Measurements from ENCODE around the gene PTCRA.
"Not testable (repeated sequence)": the region's sequence is repeated elsewhere in the genome, so short reads cannot be mapped to it uniquely, and the experiment has no call there.

The PTCRA gene

GRCh38 chr6:42938428-42938796, 22.6 kb downstream of the PTCRA start:
- H3K4me3 ChIP-seq (ENCODE audit: low read depth, low read length) = no peak overlapping the region
- TF ChIP-seq CTCF (IDR thresholded peaks at IDR 0.05; ENCODE audit: low read depth, low read length) = no peak
- H3K9me3 ChIP-seq = no peaks in the 10 kb centered on the region
- no peaks in the 10 kb centered on the region for H3K27me3 ChIP-seq
- no peaks in the 10 kb centered on the region for H3K4me1 ChIP-seq
- no peak for DNase-seq
- H3K36me3 ChIP-seq = peaks cover 52% of the 10 kb centered on the region

GRCh38 chr6:42938987-42939809, 23.3 kb downstream of the PTCRA start:
- peaks cover 53% of the 10 kb centered on the region for H3K36me3 ChIP-seq
- H3K4me1 ChIP-seq = no peaks in the 10 kb centered on the region
- no peak for TF ChIP-seq CTCF (IDR thresholded peaks at IDR 0.05; ENCODE audit: low read depth, low read length)
- no peaks in the 10 kb centered on the region for H3K27me3 ChIP-seq
- DNase-seq = no peak
- no peaks in the 10 kb centered on the region for H3K9me3 ChIP-seq
- H3K4me3 ChIP-seq (ENCODE audit: low read depth, low read length) = no peak overlapping the region

GRCh38 chr6:42939810-42940167, 23.9 kb downstream of the PTCRA start:
- peaks cover 47% of the 10 kb centered on the region for H3K36me3 ChIP-seq
- H3K4me1 ChIP-seq = no peaks in the 10 kb centered on the region
- H3K27me3 ChIP-seq = no peaks in the 10 kb centered on the region
- no peak for DNase-seq
- H3K4me3 ChIP-seq (ENCODE audit: low read depth, low read length) = no peak overlapping the region
- no peaks in the 10 kb centered on the region for H3K9me3 ChIP-seq
- TF ChIP-seq CTCF (IDR thresholded peaks at IDR 0.05; ENCODE audit: low read depth, low read length) = no peak

- no peak for TF ChIP-seq CTCF (IDR thresholded peaks at IDR 0.05; ENCODE audit: low read depth, low read length)
- Histone ChIP-seq H3K4me3 (ENCODE audit: low read depth, low read length) (no peak overlapping the region), H3K36me3 (peaks cover 39% of the 10 kb centered on the region), H3K9me3 (no peaks in the 10 kb centered on the region), H3K4me1 (no peaks in the 10 kb centered on the region), H3K27me3 (no peaks in the 10 kb centered on the region)
- no peak for DNase-seq
Observed at GRCh38 chr6:42940493-42941045, 24.7 kb downstream of the PTCRA start.

- H3K9me3 ChIP-seq; H3K4me1 ChIP-seq; DNase-seq; H3K4me3 ChIP-seq (ENCODE audit: low read depth, low read length); H3K27me3 ChIP-seq: not testable (repeated sequence)
- H3K36me3 ChIP-seq = peaks cover 33% of the 10 kb centered on the region
Observed at GRCh38 chr6:42941356-42941755, 25.5 kb downstream of the PTCRA start.

- Histone ChIP-seq H3K36me3 (peaks cover 25% of the 10 kb centered on the region), H3K4me3 (ENCODE audit: low read depth, low read length) (no peak overlapping the region), H3K9me3 (no peaks in the 10 kb centered on the region), H3K4me1 (no peaks in the 10 kb centered on the region), H3K27me3 (no peaks in the 10 kb centered on the region)
- DNase-seq = no peak
- no peak for TF ChIP-seq CTCF (IDR thresholded peaks at IDR 0.05; ENCODE audit: low read depth, low read length)
Observed at GRCh38 chr6:42942444-42942843, 26.6 kb downstream of the PTCRA start.

Data from BE2C (cell line).